Chondrocyte (in vitro differentiated cells): ENCODE data around the gene USP3. TPM values are rescaled to one million over a fixed set of nuclear protein-coding genes. Genes with fewer than 3 reads are reported as not detected.

Experiments used
- DNase-seq: peaks from one replicate; pipeline ENCODE4 v3.0.0; 2021; ENCODE audit warnings: mixed read lengths, low spot score
- H3K27ac Mint-ChIP-seq: one replicate; pipeline ENCODE4 v1.8.0; 2021; ENCODE audit warnings: mild to moderate bottlenecking, moderate library complexity, mixed read lengths; ENCODE audit not compliant: unreplicated experiment
- H3K27me3 Mint-ChIP-seq: 2 replicates; pipeline ENCODE4 v1.8.0; 2021; ENCODE audit warnings: low read depth, mixed read lengths
- H3K36me3 Mint-ChIP-seq: 2 replicates; pipeline ENCODE4 v1.8.0; 2021; ENCODE audit warnings: low read depth, mixed read lengths
- H3K4me1 Mint-ChIP-seq: 2 replicates; pipeline ENCODE4 v1.8.0; 2021; ENCODE audit warnings: low read depth, mild to moderate bottlenecking, mixed read lengths
- H3K4me3 Mint-ChIP-seq: one replicate; pipeline ENCODE4 v1.8.0; 2021; ENCODE audit warnings: mild to moderate bottlenecking, moderate library complexity, mixed read lengths; ENCODE audit not compliant: unreplicated experiment
- H3K9me3 Mint-ChIP-seq: 2 replicates; pipeline ENCODE4 v1.8.0; 2021; ENCODE audit warnings: low read depth, mixed read lengths
- CTCF ChIP-seq: fragments of 200-600 bp; sonication (generic); IDR thresholded peaks from 2 replicates; pipeline ENCODE4 v1.5.0; 2021; ENCODE audit warnings: antibody characterized with exemption, mild to moderate bottlenecking, moderate library complexity
- total RNA-seq: library from RNA; stranded (reverse); gene quantifications from 3 replicates; pipeline ENCODE4 v1.2.1, GENCODE V29; 2021

Gene USP3
- total RNA-seq, 1 donor from 2014 or later, result 27.6 TPM

- H3K9me3 Mint-ChIP-seq, result peaks cover 11% of the 10 kb centered on the region
- H3K27ac Mint-ChIP-seq, result no peak overlapping the region
- peaks cover 2% of the 10 kb centered on the region for H3K4me1 Mint-ChIP-seq
- no peak for TF ChIP-seq CTCF
- H3K4me3 Mint-ChIP-seq, result no peak overlapping the region
- no peaks in the 10 kb centered on the region for H3K27me3 Mint-ChIP-seq
- peaks cover 44% of the 10 kb centered on the region for H3K36me3 Mint-ChIP-seq
- DNase-seq, result no peak
Observed at GRCh38 chr15:63586790-63587189, 82.4 kb downstream of the USP3 start.

GRCh38 chr15:63587527-63587926 is 83.1 kb downstream of the USP3 start:
- Mint-ChIP-seq H3K9me3 (peaks cover 11% of the 10 kb centered on the region), H3K4me3 (no peak overlapping the region), H3K36me3 (peaks cover 44% of the 10 kb centered on the region), H3K27me3 (no peaks in the 10 kb centered on the region), H3K4me1 (peaks cover 1% of the 10 kb centered on the region), H3K27ac (no peak overlapping the region)
- no peak for DNase-seq
- TF ChIP-seq CTCF, result no peak

- no peak overlapping the region for H3K27ac Mint-ChIP-seq
- H3K4me3 Mint-ChIP-seq, result no peak overlapping the region
- no peaks in the 10 kb centered on the region for H3K4me1 Mint-ChIP-seq
- H3K9me3 Mint-ChIP-seq, result peaks cover 11% of the 10 kb centered on the region
- DNase-seq, result no peak
- H3K27me3 Mint-ChIP-seq, result no peaks in the 10 kb centered on the region
- TF ChIP-seq CTCF, result no peak
- peaks cover 48% of the 10 kb centered on the region for H3K36me3 Mint-ChIP-seq
Observed at GRCh38 chr15:63588826-63589225, 84.4 kb downstream of the USP3 start.

DNA sequence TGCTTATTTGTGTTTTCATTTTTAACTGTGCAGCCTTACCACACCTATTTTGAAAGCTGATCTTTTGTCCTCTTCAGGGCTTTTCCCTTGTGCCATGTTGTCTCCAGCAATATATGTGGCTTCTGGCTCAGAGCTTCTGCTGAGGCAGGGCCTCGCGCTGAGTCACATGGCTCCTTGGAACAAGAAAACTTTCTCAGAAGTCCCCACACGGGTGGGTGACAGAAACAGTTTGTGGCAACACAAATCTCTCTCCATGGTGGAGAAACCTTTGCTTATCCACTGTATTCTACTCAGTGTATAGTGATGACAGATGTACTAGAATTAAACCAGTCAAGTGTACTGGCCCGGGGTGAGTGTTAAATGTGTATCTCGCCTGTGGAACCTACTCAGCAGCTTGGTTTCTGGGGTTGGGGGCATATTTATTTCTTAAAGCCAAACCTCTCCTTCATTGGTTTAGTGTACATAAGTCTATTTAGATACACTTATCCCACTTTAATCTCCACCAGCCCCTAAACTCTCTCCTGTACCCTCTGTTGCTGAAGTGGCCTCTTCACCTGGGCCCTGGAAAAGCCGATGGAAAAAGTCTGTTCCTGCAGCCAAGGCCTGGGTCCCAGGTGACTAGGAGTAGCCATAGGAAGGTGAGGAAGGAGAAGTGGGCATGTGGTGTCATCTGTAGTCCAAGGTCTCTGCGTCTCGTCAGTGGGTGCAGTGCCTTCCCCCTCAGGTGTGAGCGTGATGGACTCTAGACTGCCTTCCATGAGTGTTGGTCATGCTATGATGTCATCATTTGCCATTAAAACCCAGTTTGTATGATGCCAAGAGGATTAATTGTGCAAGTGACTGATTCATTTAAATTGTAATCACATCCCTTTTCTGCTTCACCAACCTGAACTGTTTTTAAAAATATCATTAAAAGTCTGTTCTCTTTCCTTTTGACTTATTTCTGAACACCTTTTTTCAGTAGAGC is 89.6 kb downstream of the USP3 start:
- peaks cover 32% of the 10 kb centered on the region for H3K36me3 Mint-ChIP-seq
- TF ChIP-seq CTCF, result no peak
- H3K27ac Mint-ChIP-seq, result no peak overlapping the region
- H3K9me3 Mint-ChIP-seq, result no peaks in the 10 kb centered on the region
- no peaks in the 10 kb centered on the region for H3K27me3 Mint-ChIP-seq
- peaks cover 31% of the 10 kb centered on the region for H3K4me1 Mint-ChIP-seq
- no peak for DNase-seq
- H3K4me3 Mint-ChIP-seq, result no peak overlapping the region

DNA sequence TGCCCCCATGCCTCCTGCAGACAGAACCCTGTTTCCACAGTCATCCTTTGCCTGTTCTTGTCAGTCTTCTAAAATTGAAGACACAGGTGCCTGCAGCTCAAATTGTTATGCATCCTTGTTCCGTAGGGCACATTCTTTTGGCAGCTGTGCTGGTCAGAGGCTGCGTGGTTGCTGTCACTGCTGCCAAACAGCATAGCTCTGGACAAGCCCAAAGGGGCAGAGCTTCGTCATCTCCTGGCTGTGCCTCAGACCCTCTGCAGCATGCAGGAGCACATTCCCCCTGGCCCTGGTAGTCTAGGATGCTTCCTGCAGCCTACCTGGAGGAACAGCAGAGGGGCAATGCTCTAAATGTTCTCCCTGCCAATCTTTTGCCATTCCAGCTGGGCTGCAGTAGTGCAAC is 90.7 kb downstream of the USP3 start:
- Mint-ChIP-seq H3K9me3 (no peaks in the 10 kb centered on the region), H3K27ac (no peak overlapping the region), H3K27me3 (no peaks in the 10 kb centered on the region), H3K36me3 (peaks cover 21% of the 10 kb centered on the region), H3K4me3 (no peak overlapping the region), H3K4me1 (peaks cover 42% of the 10 kb centered on the region)
- no peak for DNase-seq
- TF ChIP-seq CTCF, result no peak
